GM21423 (cell line): Measurements from ENCODE around the gene C4A.
"Not testable (repeated sequence)": the region's sequence is repeated elsewhere in the genome, so short reads cannot be mapped to it uniquely, and the experiment has no call there.

ENCODE experiments used
- ATAC-seq: cut with Tn5 transposase; IDR thresholded peaks from one replicate; pipeline ENCODE4 v1.9.1; 2021; ENCODE audit warnings: mild to moderate bottlenecking, moderate library complexity; ENCODE audit not compliant: unreplicated experiment

The C4A gene

GRCh38 chr6:32014547-32014946 is 32.7 kb downstream of the C4A start, which contains the start of gene C4B:
Gene C4B (plus strand): TSS chr6:32014795. CDS start chr6:32014846, 51 bp downstream.
- not testable (repeated sequence) for ATAC-seq

GRCh38 chr6:32022100-32022499 is 40.2 kb downstream of the C4A start:
- not testable (repeated sequence) for ATAC-seq

GRCh38 chr6:32028631-32029030 is 46.8 kb downstream of the C4A start:
- not testable (repeated sequence) for ATAC-seq

GRCh38 chr6:32029553-32029952 is 47.7 kb downstream of the C4A start:
- not testable (repeated sequence) for ATAC-seq

GRCh38 chr6:32035283-32036013 is 53.6 kb downstream of the C4A start:
- not testable (repeated sequence) for ATAC-seq

GRCh38 chr6:32037136-32037535 is 55.3 kb downstream of the C4A start:
- ATAC-seq, result not testable (repeated sequence)

GRCh38 chr6:32037598-32038524 is 56.0 kb downstream of the C4A start, which contains the start of gene CYP21A2:
Gene CYP21A2 (plus strand): TSS chr6:32038415. CDS start chr6:32038423, 8 bp downstream.
- not testable (repeated sequence) for ATAC-seq

GRCh38 chr6:32038878-32039277 is 57.0 kb downstream of the C4A start:
- ATAC-seq, result not testable (repeated sequence)

GRCh38 chr6:32039321-32040274 is 57.7 kb downstream of the C4A start:
- ATAC-seq, result not testable (repeated sequence)

GRCh38 chr6:32040299-32041049 is 58.6 kb downstream of the C4A start:
- not testable (repeated sequence) for ATAC-seq

GRCh38 chr6:32041050-32041321 is 59.1 kb downstream of the C4A start:
- ATAC-seq, result not testable (repeated sequence)

- not testable (repeated sequence) for ATAC-seq
Observed at GRCh38 chr6:32041385-32041784, 59.5 kb downstream of the C4A start.

GRCh38 chr6:32042276-32042675 is 60.4 kb downstream of the C4A start:
- ATAC-seq, result not testable (repeated sequence)

- ATAC-seq, result not testable (repeated sequence)
Observed at GRCh38 chr6:32043589-32044380, 61.9 kb downstream of the C4A start.

GRCh38 chr6:32044916-32045315 is 63.1 kb downstream of the C4A start:
- ATAC-seq, result not testable (repeated sequence)

- no peak for ATAC-seq
Observed at GRCh38 chr6:32045811-32046449, 64.1 kb downstream of the C4A start.

GRCh38 chr6:32046450-32047083 is 64.7 kb downstream of the C4A start:
- ATAC-seq, result no peak

- ATAC-seq, result no peak
Observed at GRCh38 chr6:32047084-32047478, 65.2 kb downstream of the C4A start.
